HG03045 (cell line): ENCODE data around the gene BMPER.

Experiments used
- ATAC-seq: cut with Tn5 transposase; IDR thresholded peaks from one replicate; pipeline ENCODE4 v1.9.1; 2021; ENCODE audit warnings: mild to moderate bottlenecking, moderate library complexity; ENCODE audit not compliant: unreplicated experiment

Gene BMPER

GRCh38 chr7:33964417-33965182 lies 59.3 kb downstream of the BMPER start:
- no peak for ATAC-seq

- ATAC-seq, result no peak
Observed at GRCh38 chr7:33965183-33965744, 59.9 kb downstream of the BMPER start.

- ATAC-seq, result no peak
Observed at GRCh38 chr7:33968591-33968990, 63.3 kb downstream of the BMPER start.

GRCh38 chr7:33970536-33970935 lies 65.2 kb downstream of the BMPER start:
- ATAC-seq, result no peak

- no peak for ATAC-seq
Observed at GRCh38 chr7:33971106-33971505, 65.8 kb downstream of the BMPER start.

GRCh38 chr7:33973231-33974015 lies 68.1 kb downstream of the BMPER start:
- no peak for ATAC-seq

GRCh38 chr7:33979300-33979806 lies 74.0 kb downstream of the BMPER start:
- ATAC-seq, result no peak

GRCh38 chr7:33979807-33980355 lies 74.5 kb downstream of the BMPER start:
- no peak for ATAC-seq

GRCh38 chr7:33981226-33981625 lies 75.9 kb downstream of the BMPER start:
- no peak for ATAC-seq

- ATAC-seq, result no peak
Observed at GRCh38 chr7:33981671-33982424, 76.5 kb downstream of the BMPER start.

GRCh38 chr7:33982425-33982786 lies 77.1 kb downstream of the BMPER start:
- ATAC-seq, result no peak

- ATAC-seq, result no peak
Observed at GRCh38 chr7:33986451-33986850, 81.1 kb downstream of the BMPER start.

GRCh38 chr7:33986951-33987947 lies 81.9 kb downstream of the BMPER start:
- no peak for ATAC-seq

- ATAC-seq, result no peak
Observed at GRCh38 chr7:33996899-33997298, 91.6 kb downstream of the BMPER start.

- ATAC-seq, result no peak
Observed at GRCh38 chr7:33998476-33998875, 93.1 kb downstream of the BMPER start.

- no peak for ATAC-seq
Observed at GRCh38 chr7:34011017-34011695, 105.8 kb downstream of the BMPER start.

- no peak for ATAC-seq
Observed at GRCh38 chr7:34011696-34012095, 106.4 kb downstream of the BMPER start.

- no peak for ATAC-seq
Observed at GRCh38 chr7:34013421-34013820, 108.1 kb downstream of the BMPER start.

GRCh38 chr7:34015651-34016050 lies 110.3 kb downstream of the BMPER start:
- no peak for ATAC-seq
